Tibial nerve (tissue), 4 donors: ENCODE data around the gene ADGRD1.

Source experiments
- EP300 ChIP-seq, 2 donors: sonication (generic); formaldehyde crosslinking; IDR thresholded peaks; one replicate each; pipeline ENCODE4 v1.6.1; 2017; ENCODE audit warnings: antibody characterized with exemption in 2 of 2, mild to moderate bottlenecking in 1 of 2
- POLR2A ChIP-seq, 2 donors: fragments of 450-650 bp; IDR thresholded peaks; one replicate each; pipeline ENCODE4 v1.6.1; 2017; ENCODE audit warnings: antibody characterized with exemption in 2 of 2, mild to moderate bottlenecking in 2 of 2, moderate library complexity in 2 of 2
- TF ChIP-seq, protein P1 (sequence below), 5 experiments: fragments of 200-600 bp in 3 of 5; fragments of 450-650 bp in 2 of 5; sonication (generic) in 3 of 5; IDR thresholded peaks; one replicate each; pipeline ENCODE4 v1.5.1; 2016 to 2019; ENCODE audit warnings: antibody characterized with exemption in 5 of 5, mild to moderate bottlenecking in 3 of 5, moderate library complexity in 2 of 5

DNA sequence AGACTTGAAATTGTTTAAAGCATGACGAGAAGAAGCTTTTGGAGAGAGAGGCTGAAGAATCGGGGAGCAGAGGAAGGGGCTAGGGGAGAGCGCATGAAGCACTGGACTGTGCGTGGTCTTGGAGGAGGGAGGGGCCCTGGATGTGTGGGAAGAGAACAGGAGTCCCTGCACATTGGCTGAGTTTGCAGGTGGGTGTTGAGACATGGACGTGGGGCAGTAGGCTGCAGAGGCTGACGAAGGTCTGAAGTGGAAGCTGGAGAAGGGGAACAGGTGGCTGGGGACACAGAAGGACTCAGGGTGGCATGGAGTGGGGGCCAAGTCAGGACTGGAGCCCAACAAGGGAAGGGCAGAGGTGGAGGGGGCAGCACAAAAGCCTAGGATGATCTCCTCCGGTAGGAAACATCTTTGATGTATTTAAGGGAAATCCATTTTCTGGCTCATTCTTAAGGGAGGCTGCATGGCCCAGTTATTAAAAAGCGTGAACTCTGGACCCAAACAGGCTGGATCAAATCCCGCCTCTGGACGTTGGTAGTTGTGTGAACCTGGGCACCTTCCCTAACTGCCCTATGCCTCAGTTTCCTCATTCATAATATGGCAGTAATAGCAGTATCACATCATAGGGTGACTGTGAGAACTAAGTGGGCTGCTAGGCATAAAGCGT lies 29.0 kb downstream of the ADGRD1 start:
- no peak for TF ChIP-seq EP300 (IDR thresholded peaks at IDR 0.05)
- TF ChIP-seq, protein P1, sequence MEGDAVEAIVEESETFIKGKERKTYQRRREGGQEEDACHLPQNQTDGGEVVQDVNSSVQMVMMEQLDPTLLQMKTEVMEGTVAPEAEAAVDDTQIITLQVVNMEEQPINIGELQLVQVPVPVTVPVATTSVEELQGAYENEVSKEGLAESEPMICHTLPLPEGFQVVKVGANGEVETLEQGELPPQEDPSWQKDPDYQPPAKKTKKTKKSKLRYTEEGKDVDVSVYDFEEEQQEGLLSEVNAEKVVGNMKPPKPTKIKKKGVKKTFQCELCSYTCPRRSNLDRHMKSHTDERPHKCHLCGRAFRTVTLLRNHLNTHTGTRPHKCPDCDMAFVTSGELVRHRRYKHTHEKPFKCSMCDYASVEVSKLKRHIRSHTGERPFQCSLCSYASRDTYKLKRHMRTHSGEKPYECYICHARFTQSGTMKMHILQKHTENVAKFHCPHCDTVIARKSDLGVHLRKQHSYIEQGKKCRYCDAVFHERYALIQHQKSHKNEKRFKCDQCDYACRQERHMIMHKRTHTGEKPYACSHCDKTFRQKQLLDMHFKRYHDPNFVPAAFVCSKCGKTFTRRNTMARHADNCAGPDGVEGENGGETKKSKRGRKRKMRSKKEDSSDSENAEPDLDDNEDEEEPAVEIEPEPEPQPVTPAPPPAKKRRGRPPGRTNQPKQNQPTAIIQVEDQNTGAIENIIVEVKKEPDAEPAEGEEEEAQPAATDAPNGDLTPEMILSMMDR (IDR thresholded peaks at IDR 0.05), result no peak
- TF ChIP-seq POLR2A (IDR thresholded peaks at IDR 0.05), result no peak
